Right atrium auricular region (tissue), 2 donors: Measurements from ENCODE around the gene SS18L1. TPM values are rescaled to one million over a fixed set of nuclear protein-coding genes. Genes with fewer than 3 reads are reported as not detected.

ENCODE experiments used
- DNase-seq: peaks from one replicate; pipeline ENCODE4 v3.0.0-alpha.2; 2019; ENCODE audit warnings: low spot score
- H3K27ac ChIP-seq, 2 donors: fragments of 200-600 bp; sonication (generic); 1 replicate in 1 of 2; 2 replicates in 1 of 2; pipeline ENCODE4 v1.5.1; 2016 to 2019
- H3K27me3 ChIP-seq, 2 donors: fragments of 200-600 bp; sonication (generic); one replicate each; pipeline versions ENCODE4 v1.5.1 to v1.6.0; 2017 to 2019
- H3K36me3 ChIP-seq: fragments of 200-600 bp; sonication (generic); one replicate; pipeline ENCODE4 v1.5.1; 2016
- H3K4me1 ChIP-seq, 2 donors: fragments of 200-600 bp; sonication (generic); one replicate each; pipeline versions ENCODE4 v1.5.1 to v1.6.0; 2017 to 2019
- H3K4me3 ChIP-seq, 2 donors: fragments of 200-600 bp; sonication (generic); 1 replicate in 1 of 2; 2 replicates in 1 of 2; pipeline ENCODE4 v1.5.1; 2017 to 2019; ENCODE audit warnings: mild to moderate bottlenecking in 1 of 2, moderate library complexity in 1 of 2
- H3K9me3 ChIP-seq, 2 donors: fragments of 200-600 bp; sonication (generic); one replicate each; pipeline ENCODE4 v1.5.1; 2019
- CTCF ChIP-seq, 2 donors: fragments of 200-600 bp; sonication (generic); IDR thresholded peaks; one replicate each; pipeline ENCODE4 v1.5.1; 2019; ENCODE audit warnings: antibody characterized with exemption in 2 of 2
- total RNA-seq, 2 donors: library from RNA; depleted of rRNA; stranded (reverse); fragments of >200 nt; gene quantifications; one replicate each; pipeline ENCODE4 v1.1.0, GENCODE V29; 2016

Gene SS18L1
- total RNA-seq, 2 donors from 2014 or later: 8.3 to 9.0 TPM

DNA sequence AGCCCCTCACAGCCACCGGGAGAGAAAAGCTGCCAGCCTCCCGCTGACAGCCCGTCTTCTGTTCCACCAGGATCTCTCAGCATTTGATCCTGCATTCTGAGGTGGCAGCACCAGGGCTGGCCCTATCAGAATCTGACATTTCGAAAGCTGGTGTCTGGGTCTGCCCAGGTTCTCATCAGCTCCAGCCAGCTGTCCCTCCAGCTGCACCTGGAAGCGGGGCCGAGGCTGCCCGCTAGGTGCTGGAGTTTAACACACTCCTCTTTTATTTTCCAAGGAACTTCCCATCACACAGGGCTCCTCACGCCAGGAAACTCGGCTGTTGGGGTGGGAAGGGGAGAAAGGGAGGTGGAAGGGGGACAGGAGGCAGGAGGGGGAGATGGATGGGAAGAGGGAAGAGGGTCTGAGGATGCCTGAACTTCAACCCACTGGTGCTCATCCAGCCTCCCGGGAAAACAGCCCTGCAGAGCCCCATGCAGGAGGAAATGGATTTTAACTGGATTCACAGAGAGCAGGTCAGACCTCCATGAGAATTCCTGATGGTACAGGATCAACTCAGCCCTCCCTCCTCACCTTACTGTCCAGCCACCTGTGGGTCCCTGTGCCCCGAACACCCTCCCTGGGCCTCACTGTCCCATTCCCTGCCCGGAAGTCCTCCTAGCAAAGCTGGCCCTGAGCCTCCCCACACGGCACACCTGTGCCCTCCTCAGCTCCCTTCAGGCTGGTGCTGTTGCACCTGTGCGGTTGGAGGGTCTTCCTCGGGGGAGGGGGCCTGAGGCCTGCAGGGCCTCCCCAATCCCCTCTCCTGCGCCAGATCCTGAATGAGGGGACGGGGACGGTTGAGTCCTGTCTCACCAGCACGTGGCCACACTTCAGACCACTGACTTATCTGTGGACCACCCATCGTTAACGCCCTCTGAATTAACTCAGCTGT is 25.2 kb upstream of the SS18L1 start:
- Histone ChIP-seq H3K36me3 (no peaks in the 10 kb centered on the region), H3K27me3 (no peaks in the 10 kb centered on the region), H3K9me3 (no peaks in the 10 kb centered on the region), H3K4me3 (no peak overlapping the region), H3K27ac (peak overlapping the region; percentile 97 to 98), H3K4me1 (peaks cover 0 to 41% of the 10 kb centered on the region in 2 donors)
- DNase-seq: no peak
- no peak for TF ChIP-seq CTCF (IDR thresholded peaks at IDR 0.05)

DNA sequence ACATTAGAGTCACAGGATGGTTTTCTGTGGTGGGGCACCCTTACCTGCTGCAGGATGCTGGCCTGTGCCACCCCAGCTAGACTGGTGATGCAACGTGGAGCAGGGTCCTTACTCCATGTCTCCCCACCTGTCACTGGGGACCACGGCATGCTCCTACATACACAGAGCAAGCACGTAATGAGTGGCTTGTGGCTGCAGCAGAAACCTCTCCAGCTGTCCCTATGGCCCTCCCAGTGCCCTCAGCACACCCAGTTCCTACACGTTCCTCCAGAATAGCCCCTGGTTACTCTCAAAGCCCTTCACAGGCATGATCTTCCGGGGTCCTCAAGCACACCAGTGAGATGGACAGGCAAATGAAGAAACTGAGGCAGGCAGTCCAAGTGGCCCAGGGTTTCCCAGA is 24.5 kb upstream of the SS18L1 start:
- H3K27ac ChIP-seq: peak overlapping the region; percentile 97 to 98
- H3K36me3 ChIP-seq: no peaks in the 10 kb centered on the region
- H3K27me3 ChIP-seq: no peaks in the 10 kb centered on the region
- TF ChIP-seq CTCF (IDR thresholded peaks at IDR 0.05): no peak
- no peak overlapping the region for H3K4me3 ChIP-seq
- H3K4me1 ChIP-seq: peaks cover 0 to 48% of the 10 kb centered on the region in 2 donors
- no peaks in the 10 kb centered on the region for H3K9me3 ChIP-seq
- no peak for DNase-seq

GRCh38 chr20:62119591-62120364 is 23.8 kb upstream of the SS18L1 start:
- Histone ChIP-seq H3K4me1 (peaks cover 0 to 51% of the 10 kb centered on the region in 2 donors), H3K9me3 (no peaks in the 10 kb centered on the region), H3K4me3 (no peak overlapping the region), H3K27me3 (no peaks in the 10 kb centered on the region), H3K36me3 (peaks cover 2% of the 10 kb centered on the region), H3K27ac (peak overlapping the region; percentile 97 to 98)
- no peak for DNase-seq
- TF ChIP-seq CTCF (IDR thresholded peaks at IDR 0.05): no peak

DNA sequence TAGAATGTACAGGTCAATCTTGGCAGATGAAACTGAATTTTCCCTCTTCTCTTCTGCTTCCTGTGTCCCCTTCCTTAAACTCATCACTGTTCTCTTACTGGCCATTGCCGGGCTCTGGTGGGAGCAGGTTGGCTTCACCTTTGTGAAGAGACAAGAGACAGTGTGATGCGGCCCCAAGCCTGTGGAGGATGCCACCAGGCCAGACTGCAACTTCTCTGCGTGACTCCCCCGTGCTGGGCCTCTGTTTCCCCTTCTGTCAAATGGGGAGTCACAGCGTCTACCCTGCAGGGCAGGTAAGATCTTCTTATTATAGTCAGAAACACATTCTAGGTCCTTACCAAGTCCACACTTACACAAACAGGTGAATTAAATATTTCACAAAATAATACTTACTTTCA is 23.2 kb upstream of the SS18L1 start:
- H3K36me3 ChIP-seq: peaks cover 8% of the 10 kb centered on the region
- no peak overlapping the region for H3K4me3 ChIP-seq
- DNase-seq: no peak
- H3K27me3 ChIP-seq: no peaks in the 10 kb centered on the region
- peak overlapping the region; percentile 97 to 98 for H3K27ac ChIP-seq
- peaks cover 0 to 51% of the 10 kb centered on the region in 2 donors for H3K4me1 ChIP-seq
- H3K9me3 ChIP-seq: no peaks in the 10 kb centered on the region
- TF ChIP-seq CTCF (IDR thresholded peaks at IDR 0.05): no peak

DNA sequence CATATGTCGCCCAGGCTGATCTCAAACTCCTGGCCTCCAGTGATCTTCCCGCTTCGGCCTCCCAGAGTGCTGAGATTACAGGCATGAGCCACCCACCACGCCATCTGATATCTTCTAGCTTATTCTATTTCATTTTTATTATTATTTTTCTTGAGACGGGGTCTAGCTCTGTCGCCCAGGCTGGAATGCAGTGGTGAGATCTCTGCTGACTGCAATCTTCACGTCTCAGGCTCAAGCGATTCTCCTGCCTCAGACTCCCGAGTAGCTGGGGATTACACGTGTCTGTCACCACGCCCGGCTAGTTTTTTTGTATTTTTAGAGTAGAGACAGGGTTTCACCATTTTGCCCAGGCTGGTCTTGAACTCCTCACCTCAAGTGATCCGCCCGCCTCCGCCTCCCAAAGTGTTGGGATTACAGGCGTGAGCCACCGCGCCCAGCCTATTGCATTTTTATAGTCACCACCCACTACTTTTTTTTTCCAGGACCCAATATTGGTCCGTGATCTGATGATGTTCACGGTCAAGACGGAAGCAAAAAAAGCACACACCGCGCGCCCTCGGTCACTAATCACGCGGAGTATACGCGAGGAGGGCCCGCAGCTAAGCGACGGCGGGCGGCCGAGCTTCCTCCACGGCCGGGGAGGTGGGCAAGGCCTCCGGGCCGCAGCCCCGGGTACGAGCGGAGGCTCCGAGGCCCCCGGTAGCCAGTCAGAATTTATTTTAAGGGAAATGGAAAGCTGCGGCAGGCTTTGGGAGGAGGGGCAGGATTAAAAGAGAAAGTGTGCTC is 22.4 kb upstream of the SS18L1 start:
- DNase-seq: peak; percentile 74
- Histone ChIP-seq H3K27ac (peak overlapping the region; percentile 97 to 98), H3K9me3 (no peaks in the 10 kb centered on the region), H3K4me1 (peaks cover 0 to 51% of the 10 kb centered on the region in 2 donors), H3K4me3 (peak overlapping the region; percentile 63 to 91), H3K36me3 (peaks cover 16% of the 10 kb centered on the region), H3K27me3 (no peaks in the 10 kb centered on the region)
- TF ChIP-seq CTCF (IDR thresholded peaks at IDR 0.05): no peak
